ENCODE data around the gene SNIP1.

Gene SNIP1

GRCh38 chr1:37502104-37502503, 52.0 kb downstream of the SNIP1 start:
- DNase-seq (ENCODE audit: low read depth) = no peak
- TF ChIP-seq, protein P1, sequence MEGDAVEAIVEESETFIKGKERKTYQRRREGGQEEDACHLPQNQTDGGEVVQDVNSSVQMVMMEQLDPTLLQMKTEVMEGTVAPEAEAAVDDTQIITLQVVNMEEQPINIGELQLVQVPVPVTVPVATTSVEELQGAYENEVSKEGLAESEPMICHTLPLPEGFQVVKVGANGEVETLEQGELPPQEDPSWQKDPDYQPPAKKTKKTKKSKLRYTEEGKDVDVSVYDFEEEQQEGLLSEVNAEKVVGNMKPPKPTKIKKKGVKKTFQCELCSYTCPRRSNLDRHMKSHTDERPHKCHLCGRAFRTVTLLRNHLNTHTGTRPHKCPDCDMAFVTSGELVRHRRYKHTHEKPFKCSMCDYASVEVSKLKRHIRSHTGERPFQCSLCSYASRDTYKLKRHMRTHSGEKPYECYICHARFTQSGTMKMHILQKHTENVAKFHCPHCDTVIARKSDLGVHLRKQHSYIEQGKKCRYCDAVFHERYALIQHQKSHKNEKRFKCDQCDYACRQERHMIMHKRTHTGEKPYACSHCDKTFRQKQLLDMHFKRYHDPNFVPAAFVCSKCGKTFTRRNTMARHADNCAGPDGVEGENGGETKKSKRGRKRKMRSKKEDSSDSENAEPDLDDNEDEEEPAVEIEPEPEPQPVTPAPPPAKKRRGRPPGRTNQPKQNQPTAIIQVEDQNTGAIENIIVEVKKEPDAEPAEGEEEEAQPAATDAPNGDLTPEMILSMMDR (IDR thresholded peaks at IDR 0.05; ENCODE audit: control insufficient read depth, insufficient read depth, low read depth, low read length, missing control alignments) = no peak
- no peak overlapping the region for H3K4me3 ChIP-seq (ENCODE audit: control insufficient read depth, low read depth, low read length)

- no peak overlapping the region for H3K4me3 ChIP-seq (ENCODE audit: control insufficient read depth, low read depth, low read length)
- no peak for DNase-seq (ENCODE audit: low read depth)
- TF ChIP-seq, protein P1 (IDR thresholded peaks at IDR 0.05; ENCODE audit: control insufficient read depth, insufficient read depth, low read depth, low read length, missing control alignments) = no peak
Measured at GRCh38 chr1:37501661-37502060, 52.4 kb downstream of the SNIP1 start.

DNA sequence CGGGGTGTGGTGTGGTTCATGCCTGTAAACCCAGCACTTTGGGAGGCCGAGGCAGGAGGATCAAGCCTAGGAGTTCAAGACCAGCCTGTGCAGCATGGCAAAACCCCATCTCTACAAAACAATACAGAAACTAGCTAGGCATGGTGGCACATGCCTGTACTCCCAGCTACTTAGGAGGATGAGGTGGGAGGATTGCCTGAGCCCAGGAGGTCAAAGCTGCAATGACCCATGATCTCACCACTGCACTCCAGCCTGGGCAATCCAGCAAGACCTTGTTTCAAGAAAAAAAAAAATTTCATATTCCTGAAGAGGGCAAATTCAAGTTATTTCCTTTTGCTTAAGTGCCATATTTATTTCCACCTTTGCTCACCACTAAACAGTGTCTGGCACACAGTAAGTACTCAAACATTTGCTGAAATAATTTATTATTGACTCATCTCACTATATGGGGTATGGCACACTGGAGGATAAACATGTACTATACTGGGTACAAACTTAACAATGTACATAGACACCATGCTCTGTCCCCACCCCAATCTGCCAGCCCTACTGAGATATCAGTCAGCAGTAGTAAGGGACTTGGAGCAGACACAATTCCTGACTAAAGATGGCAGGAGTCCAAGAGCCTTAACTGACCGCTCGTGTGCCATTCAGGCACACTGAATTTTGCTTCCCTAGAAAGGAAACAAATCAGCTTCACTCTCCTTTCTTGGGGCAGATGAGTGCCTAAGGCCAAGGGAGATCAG, 55.0 kb downstream of the SNIP1 start:
- H3K4me3 ChIP-seq (ENCODE audit: control insufficient read depth, low read depth, low read length) = no peak overlapping the region
- DNase-seq (ENCODE audit: low read depth) = no peak
- TF ChIP-seq, protein P1 (IDR thresholded peaks at IDR 0.05; ENCODE audit: control insufficient read depth, insufficient read depth, low read depth, low read length, missing control alignments) = no peak

GRCh38 chr1:37497832-37498231, 56.3 kb downstream of the SNIP1 start:
- TF ChIP-seq, protein P1 (IDR thresholded peaks at IDR 0.05; ENCODE audit: control insufficient read depth, insufficient read depth, low read depth, low read length, missing control alignments) = no peak
- H3K4me3 ChIP-seq (ENCODE audit: control insufficient read depth, low read depth, low read length) = no peak overlapping the region
- DNase-seq (ENCODE audit: low read depth) = no peak

DNA sequence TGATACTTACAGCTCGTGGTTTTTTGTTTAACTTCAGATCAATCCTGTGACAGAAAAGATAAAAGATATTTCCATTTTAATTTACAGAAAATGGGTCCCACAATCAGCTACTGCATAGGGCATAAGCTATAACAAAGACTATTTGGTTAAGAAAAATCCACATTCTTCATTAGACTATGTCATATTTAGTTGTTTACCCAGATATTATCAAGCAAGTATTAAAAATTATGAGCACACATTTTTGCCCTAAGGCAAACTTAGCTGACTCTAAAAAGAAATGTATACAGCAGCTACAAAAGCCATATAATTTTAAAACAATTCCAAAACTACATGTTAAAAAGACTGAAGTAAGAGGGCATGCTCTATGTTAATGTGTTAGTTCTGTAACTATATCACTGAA, 58.2 kb downstream of the SNIP1 start:
- TF ChIP-seq, protein P1 (IDR thresholded peaks at IDR 0.05; ENCODE audit: control insufficient read depth, insufficient read depth, low read depth, low read length, missing control alignments) = no peak
- H3K4me3 ChIP-seq (ENCODE audit: control insufficient read depth, low read depth, low read length) = no peak overlapping the region
- DNase-seq (ENCODE audit: low read depth) = no peak

GRCh38 chr1:37493336-37494098, 60.6 kb downstream of the SNIP1 start:
- no peak overlapping the region for H3K4me3 ChIP-seq (ENCODE audit: control insufficient read depth, low read depth, low read length)
- no peak for DNase-seq (ENCODE audit: low read depth)
- TF ChIP-seq, protein P1 (IDR thresholded peaks at IDR 0.05; ENCODE audit: control insufficient read depth, insufficient read depth, low read depth, low read length, missing control alignments) = no peak

Data from AG09309 (cell line).